GM21528 (cell line): Measurements from ENCODE around the gene RAB6A.
"Not testable (repeated sequence)": the region's sequence is repeated elsewhere in the genome, so short reads cannot be mapped to it uniquely, and the experiment has no call there.

Source experiments
- ATAC-seq: cut with Tn5 transposase; IDR thresholded peaks from one replicate; pipeline ENCODE4 v1.9.1; 2021; ENCODE audit warnings: mild to moderate bottlenecking, moderate library complexity; ENCODE audit not compliant: unreplicated experiment, low FRiP score

RAB6A gene

GRCh38 chr11:73729594-73730206 lies 31.2 kb downstream of the RAB6A start:
- ATAC-seq: no peak

GRCh38 chr11:73728000-73728399 lies 32.9 kb downstream of the RAB6A start:
- ATAC-seq: no peak

GRCh38 chr11:73726825-73727224 lies 34.0 kb downstream of the RAB6A start:
- no peak for ATAC-seq

DNA sequence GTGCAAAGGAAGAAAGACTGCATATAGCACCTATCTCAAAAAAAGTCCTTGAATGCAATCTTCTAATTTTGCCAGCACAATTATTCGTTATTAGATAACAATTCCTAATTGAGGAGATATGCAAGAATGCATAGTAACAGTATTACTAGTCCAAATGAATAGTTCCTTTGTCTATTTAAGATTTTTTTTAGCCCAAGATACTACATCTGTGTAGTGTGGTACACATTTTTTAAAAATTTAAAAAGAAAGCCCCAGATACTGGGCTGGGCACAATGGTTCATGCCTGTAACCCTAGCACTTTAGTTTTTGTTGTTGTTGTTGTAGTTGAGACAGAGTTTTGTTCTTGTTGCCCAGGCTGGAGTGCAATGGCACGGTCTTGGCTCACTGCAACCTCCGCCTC lies 43.7 kb downstream of the RAB6A start:
- ATAC-seq: no peak

GRCh38 chr11:73716153-73717056 lies 44.5 kb downstream of the RAB6A start:
- no peak for ATAC-seq

DNA sequence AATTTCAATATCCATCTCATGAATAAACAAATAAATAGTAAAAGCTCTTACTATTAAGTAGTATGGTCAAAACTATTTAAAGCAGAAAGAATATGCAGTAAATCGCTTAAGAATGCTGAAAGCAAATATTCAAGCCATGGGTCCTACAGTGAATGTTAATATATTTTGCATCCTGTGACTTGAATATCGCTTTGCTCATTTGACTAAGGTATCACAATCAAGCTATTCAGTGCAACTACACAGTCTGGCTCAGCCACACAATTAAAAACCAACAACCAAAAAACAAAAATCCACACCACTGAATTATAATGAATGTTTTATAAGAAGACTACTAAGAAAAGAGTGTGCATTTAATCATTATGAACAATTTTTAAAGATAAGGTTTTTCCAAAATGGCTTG lies 45.3 kb downstream of the RAB6A start:
- no peak for ATAC-seq

- ATAC-seq: no peak
Measured at GRCh38 chr11:73710964-73711363, 49.9 kb downstream of the RAB6A start.

DNA sequence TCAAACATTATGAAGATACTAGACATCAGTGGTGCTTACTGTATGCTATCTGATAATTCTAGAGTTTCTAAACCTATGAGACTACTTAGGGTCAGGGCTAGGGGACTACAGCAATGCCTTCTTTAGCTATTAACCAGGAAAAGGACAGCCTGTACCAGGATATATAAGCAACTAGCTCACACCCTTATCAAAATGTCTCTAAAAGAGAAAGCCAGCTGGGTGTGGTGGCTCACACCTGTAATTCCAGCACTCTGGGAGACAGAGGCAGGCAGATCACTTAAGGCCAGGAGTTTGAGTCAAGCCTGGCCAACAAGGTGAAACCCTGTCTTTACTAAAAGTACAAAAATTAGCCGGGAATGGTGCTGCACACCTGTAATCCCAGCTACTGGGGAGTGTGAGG lies 55.8 kb downstream of the RAB6A start:
- ATAC-seq: no peak

DNA sequence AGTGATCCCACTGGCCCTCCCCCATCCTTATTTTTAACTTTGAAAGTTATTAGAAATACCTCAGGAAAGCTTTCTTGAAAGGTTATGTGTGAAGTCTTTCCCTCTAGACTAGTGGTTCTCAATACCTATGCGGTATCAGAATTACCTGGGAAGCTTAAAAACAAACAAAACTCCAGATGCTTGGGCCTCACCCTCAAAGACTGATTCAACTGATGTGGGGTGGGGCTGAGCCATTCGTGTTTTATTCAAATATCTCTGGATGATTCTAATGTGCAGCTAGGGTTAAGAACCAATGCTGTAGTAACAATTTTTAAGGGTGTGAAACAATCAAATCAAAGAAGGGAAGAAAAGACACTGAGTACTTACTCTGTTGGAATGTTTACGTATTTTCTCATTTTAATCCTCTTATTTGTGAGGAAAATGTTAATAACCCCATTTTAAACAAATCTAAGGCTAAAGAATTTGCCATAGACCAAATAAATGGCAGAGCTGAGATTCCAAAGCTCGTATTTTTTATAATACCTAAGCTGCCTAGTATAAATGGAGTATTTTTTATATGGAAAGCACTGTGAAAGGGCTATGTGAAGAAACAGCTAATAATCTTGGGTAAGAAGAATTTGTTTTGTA lies 66.9 kb downstream of the RAB6A start:
- no peak for ATAC-seq

- ATAC-seq: no peak
Measured at GRCh38 chr11:73680687-73681086, 80.2 kb downstream of the RAB6A start.

GRCh38 chr11:73676552-73676951 lies 84.3 kb downstream of the RAB6A start:
- not testable (repeated sequence) for ATAC-seq

DNA sequence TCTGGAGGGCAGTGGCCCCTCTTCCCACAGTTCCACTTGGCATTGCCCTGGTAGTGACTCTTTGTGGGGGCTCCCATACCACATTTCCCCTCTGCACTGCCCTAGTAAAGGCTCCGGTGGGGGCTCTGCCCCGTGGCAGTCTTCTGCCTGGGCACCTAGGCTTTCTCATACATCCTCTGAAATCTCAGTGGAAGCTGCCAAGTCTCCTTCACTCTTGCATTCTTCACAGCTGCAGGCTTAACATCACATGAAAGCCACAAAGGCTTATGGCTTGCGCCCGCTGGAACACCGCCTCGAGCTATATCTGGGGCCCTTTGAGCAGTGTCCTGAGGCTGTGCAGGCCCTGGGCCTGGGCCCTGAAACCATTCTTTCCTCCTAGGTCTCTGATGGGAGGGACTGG lies 89.2 kb downstream of the RAB6A start:
- ATAC-seq: no peak

DNA sequence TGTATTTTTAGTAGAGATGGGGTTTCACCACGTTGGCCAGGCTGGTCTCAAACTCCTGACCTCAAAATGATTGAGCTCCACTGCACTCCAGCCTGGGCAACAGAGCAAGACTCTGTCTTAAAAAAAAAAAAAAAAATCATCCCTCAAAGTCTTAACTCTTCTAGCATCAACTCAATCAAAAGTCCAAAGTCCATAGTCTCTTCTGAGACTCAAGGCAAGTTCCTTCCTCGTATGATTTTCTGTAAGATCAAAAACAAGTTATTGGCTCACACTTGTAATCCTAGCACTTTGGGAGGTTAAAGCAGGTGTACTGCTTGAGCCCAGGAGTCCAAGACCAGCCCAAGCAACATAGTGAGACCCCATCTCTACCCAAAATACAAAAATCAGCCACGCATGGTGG lies 90.1 kb downstream of the RAB6A start:
- ATAC-seq: no peak

- ATAC-seq: no peak
Measured at GRCh38 chr11:73667891-73668290, 93.0 kb downstream of the RAB6A start.

DNA sequence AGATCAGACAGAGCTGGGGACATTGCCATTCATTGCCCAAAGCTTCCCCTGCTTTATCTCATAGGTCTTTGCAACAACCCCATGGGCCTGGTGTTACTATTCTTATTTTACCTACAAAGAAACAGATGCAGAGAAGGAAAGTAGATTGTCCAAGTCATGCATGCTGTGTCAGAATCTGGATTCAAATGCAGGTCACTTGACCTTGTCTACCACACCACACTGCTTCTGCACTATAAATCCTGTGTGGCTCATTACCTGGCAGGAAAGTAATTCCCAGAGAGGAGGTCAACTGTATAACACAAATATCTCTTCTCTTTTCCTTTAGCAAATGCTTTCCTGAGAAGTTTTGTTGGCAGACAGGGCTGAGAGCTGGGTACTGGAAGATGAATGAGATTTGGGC lies 96.0 kb downstream of the RAB6A start:
- no peak for ATAC-seq

GRCh38 chr11:73663604-73664495 lies 97.0 kb downstream of the RAB6A start:
- no peak for ATAC-seq

DNA sequence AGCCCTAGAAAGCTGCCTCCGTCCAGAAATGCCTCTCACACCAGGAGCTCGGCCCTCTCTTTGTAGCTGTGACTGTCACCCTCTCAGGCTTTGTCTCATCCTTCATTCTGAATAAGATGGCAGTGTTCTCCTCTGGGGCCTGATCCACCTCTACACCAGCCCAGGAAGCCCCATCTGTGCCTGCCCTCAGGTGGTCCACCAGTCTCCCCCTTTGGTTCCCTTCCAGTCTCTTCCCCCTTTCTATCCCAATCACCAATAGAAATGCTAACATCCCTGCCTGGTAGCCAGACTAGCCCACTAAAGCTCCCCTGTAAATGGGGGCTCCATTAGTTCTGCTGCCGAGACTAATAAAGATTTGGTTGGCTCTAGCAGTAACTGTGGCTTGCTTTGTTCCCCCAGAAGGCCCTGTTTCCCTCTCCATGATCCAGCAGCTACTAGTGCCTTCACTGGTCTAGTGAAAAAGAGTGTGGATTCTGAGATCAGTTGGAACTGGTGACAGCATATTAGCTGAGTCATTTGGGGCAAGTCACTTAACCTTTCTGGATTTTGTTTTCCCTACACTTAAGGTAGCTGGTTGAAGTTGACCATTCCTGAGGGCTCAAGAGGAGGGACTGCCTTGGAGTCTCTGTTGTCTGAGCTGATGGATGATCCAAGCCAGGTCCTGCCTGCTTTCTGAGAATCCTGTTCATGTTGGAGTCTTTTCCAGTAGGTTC lies 98.3 kb downstream of the RAB6A start:
- no peak for ATAC-seq

- peak; percentile 61 for ATAC-seq
Measured at GRCh38 chr11:73661035-73661628, 99.7 kb downstream of the RAB6A start.

GRCh38 chr11:73660497-73661034 lies 100.3 kb downstream of the RAB6A start:
- no peak for ATAC-seq
